ENCODE measurements around the gene TNNT3.

The TNNT3 gene

DNA sequence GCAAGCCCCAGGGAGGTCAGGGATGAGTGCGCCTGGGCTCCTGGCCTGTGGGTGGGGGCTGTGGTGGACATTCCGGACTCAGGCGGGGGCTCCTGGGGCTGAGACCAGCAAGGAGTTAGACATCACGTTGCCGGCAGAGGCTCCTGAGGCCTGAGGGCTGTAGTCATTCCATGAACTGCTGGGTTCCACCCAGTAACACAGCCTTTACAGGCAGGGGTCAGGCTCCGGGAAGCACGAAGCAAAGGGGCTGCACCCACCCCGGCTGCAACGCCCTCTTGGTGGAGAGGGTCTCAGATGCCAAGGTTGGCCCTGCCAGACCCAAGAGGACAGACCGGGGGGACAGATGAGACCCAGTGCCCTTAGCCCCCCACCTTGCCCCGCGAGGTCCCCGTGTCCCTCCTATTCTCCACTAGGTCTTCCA is 9.0 kb downstream of the TNNT3 start:
- no peak for TF ChIP-seq LEF1 (IDR thresholded peaks at IDR 0.05; ENCODE audit: borderline replicate concordance)
- ChIA-PET POLR2A (no interaction called here), CTCF (interaction anchor here (1.0 kb wide), 1 partner anchor 46 kb away, joined by 3 read pairs; no protein-coding TSS in a partner anchor)
- no peak for DNase-seq (ENCODE audit: extremely low spot score)

GRCh38 chr11:1928891-1929541 is 9.5 kb downstream of the TNNT3 start:
- TF ChIP-seq PKNOX1 (IDR thresholded peaks at IDR 0.05): no peak
- TF ChIP-seq TARDBP (IDR thresholded peaks at IDR 0.05): no peak
- TF ChIP-seq ZNF384 (IDR thresholded peaks at IDR 0.05): no peak
- TF ChIP-seq ELF4 (IDR thresholded peaks at IDR 0.05): no peak
- TF ChIP-seq FOXA1 (IDR thresholded peaks at IDR 0.05): no peak
- TF ChIP-seq L3MBTL2 (conservative IDR thresholded peaks at IDR 0.05): no peak
- TF ChIP-seq NFRKB (IDR thresholded peaks at IDR 0.05): no peak
- TF ChIP-seq BHLHE40 (IDR thresholded peaks at IDR 0.05; ENCODE audit: borderline replicate concordance): no peak
- DNase-seq (ENCODE audit: extremely low spot score): no peak
- ChIA-PET CTCF (interaction anchor here (1.0 kb wide), 1 partner anchor 47 kb away, joined by 3 read pairs; no protein-coding TSS in a partner anchor), POLR2A (no interaction called here)

- CTCF ChIA-PET: interaction anchor here (1.0 kb wide), 1 partner anchor 48 kb away, joined by 3 read pairs; no protein-coding TSS in a partner anchor
Measured at GRCh38 chr11:1929621-1930461, 10.3 kb downstream of the TNNT3 start.

DNA sequence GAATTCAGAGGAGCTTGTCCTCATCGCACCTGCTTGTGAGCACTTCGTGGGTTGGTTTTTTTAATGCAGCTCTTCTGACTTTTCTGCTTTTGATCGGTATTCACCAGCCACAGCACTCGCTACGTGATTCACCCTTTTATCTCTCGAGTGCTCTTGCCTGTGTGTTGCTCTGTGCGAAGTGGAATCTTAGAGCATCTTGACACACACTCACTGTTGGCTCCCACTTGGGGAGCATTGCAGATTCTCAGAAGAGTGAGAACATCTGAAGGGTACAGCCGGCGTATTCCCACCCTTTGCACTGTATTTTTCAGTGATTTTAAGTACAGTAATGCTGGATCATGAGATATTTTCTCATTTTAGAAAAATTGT is 10.9 kb downstream of the TNNT3 start:
- no peak for TF ChIP-seq LEF1 (IDR thresholded peaks at IDR 0.05; ENCODE audit: borderline replicate concordance)
- TF ChIP-seq HDGF (IDR thresholded peaks at IDR 0.05; ENCODE audit: borderline replicate concordance): no peak
- no peak for TF ChIP-seq PKNOX1 (IDR thresholded peaks at IDR 0.05)
- TF ChIP-seq CTBP1 (IDR thresholded peaks at IDR 0.05; ENCODE audit: borderline replicate concordance): no peak
- no peak for TF ChIP-seq FOXK2 (IDR thresholded peaks at IDR 0.05)
- TF ChIP-seq L3MBTL2 (conservative IDR thresholded peaks at IDR 0.05): no peak
- no peak for TF ChIP-seq FOXM1 (IDR thresholded peaks at IDR 0.05; ENCODE audit: borderline replicate concordance)
- no peak for TF ChIP-seq ARNT (IDR thresholded peaks at IDR 0.05)
- TF ChIP-seq ZNF384 (IDR thresholded peaks at IDR 0.05): no peak
- no peak for TF ChIP-seq TARDBP (IDR thresholded peaks at IDR 0.05)
- no peak for DNase-seq (ENCODE audit: extremely low spot score)
- CTCF ChIA-PET: no interaction called here
- POLR2A ChIA-PET: no interaction called here

More at GRCh38 chr11:1929621-1930461, 10.3 kb downstream of the TNNT3 start:
- POLR2A ChIA-PET: no interaction called here
- no peak for DNase-seq (ENCODE audit: extremely low spot score)
- no peak for TF ChIP-seq FOXA1 (IDR thresholded peaks at IDR 0.05)
- no peak for TF ChIP-seq L3MBTL2 (conservative IDR thresholded peaks at IDR 0.05)
- no peak for TF ChIP-seq ARNT (IDR thresholded peaks at IDR 0.05)
- TF ChIP-seq TARDBP (IDR thresholded peaks at IDR 0.05): no peak
- no peak for TF ChIP-seq FOXK2 (IDR thresholded peaks at IDR 0.05)
- no peak for TF ChIP-seq ELF4 (IDR thresholded peaks at IDR 0.05)
- no peak for TF ChIP-seq BHLHE40 (IDR thresholded peaks at IDR 0.05; ENCODE audit: borderline replicate concordance)
- TF ChIP-seq FOXM1 (IDR thresholded peaks at IDR 0.05; ENCODE audit: borderline replicate concordance): no peak
- TF ChIP-seq CTBP1 (IDR thresholded peaks at IDR 0.05; ENCODE audit: borderline replicate concordance): no peak
- TF ChIP-seq ZNF384 (IDR thresholded peaks at IDR 0.05): no peak
- TF ChIP-seq PKNOX1 (IDR thresholded peaks at IDR 0.05): no peak
- no peak for TF ChIP-seq SUZ12 (IDR thresholded peaks at IDR 0.05)
- TF ChIP-seq LEF1 (IDR thresholded peaks at IDR 0.05; ENCODE audit: borderline replicate concordance): no peak

DNA sequence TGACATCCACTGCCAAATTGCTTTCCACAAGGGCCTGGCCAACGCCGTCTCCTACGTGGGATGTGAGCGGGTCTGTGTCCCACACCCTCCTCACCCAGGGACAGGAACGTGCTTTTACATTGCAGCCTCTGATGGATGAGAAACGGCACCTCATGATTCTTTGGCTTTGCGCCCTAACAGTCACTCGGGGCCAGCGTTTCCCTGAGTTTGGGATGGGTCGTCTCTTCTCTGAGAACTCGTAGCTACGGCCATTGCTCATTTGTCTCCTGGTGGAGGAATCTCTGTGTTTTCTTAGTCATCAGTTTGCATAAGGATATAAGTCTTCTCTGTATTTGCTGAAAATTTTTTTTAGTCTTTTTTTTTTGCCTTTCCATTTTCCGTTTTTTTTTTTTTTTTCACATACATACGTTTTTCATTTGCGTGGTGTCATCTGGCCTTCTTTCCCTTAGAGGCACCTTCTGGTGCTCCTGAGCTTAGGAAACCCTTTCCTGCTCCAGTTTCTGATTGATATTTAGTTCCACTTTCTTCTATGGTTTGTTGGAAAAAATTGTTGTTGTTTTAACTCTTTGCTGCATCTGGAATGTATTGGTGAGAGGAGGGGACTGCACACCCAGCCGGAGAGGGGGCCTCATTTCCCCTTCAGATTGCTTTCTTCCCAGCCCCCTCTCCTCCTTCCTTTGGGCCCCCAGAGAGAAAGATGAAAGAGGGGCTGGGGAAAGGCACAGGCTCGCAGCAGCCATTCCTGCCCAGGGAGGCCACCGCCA is 12.0 kb downstream of the TNNT3 start:
- TF ChIP-seq LEF1 (IDR thresholded peaks at IDR 0.05; ENCODE audit: borderline replicate concordance): no peak
- no peak for TF ChIP-seq TARDBP (IDR thresholded peaks at IDR 0.05)
- no peak for TF ChIP-seq SUZ12 (IDR thresholded peaks at IDR 0.05)
- no peak for TF ChIP-seq PKNOX1 (IDR thresholded peaks at IDR 0.05)
- no peak for TF ChIP-seq HDGF (IDR thresholded peaks at IDR 0.05; ENCODE audit: borderline replicate concordance)
- TF ChIP-seq ELF4 (IDR thresholded peaks at IDR 0.05): no peak
- TF ChIP-seq NFRKB (IDR thresholded peaks at IDR 0.05): no peak
- TF ChIP-seq SP1 (IDR thresholded peaks at IDR 0.05): no peak
- no peak for TF ChIP-seq CTBP1 (IDR thresholded peaks at IDR 0.05; ENCODE audit: borderline replicate concordance)
- TF ChIP-seq FOXA1 (IDR thresholded peaks at IDR 0.05): no peak
- TF ChIP-seq BHLHE40 (IDR thresholded peaks at IDR 0.05; ENCODE audit: borderline replicate concordance): no peak
- TF ChIP-seq ZNF384 (IDR thresholded peaks at IDR 0.05): no peak
- TF ChIP-seq L3MBTL2 (conservative IDR thresholded peaks at IDR 0.05): no peak
- TF ChIP-seq ARNT (IDR thresholded peaks at IDR 0.05): no peak
- no peak for TF ChIP-seq FOXM1 (IDR thresholded peaks at IDR 0.05; ENCODE audit: borderline replicate concordance)
- no peak for TF ChIP-seq FOXK2 (IDR thresholded peaks at IDR 0.05)
- no peak for DNase-seq (ENCODE audit: extremely low spot score)
- ChIA-PET CTCF (no interaction called here), POLR2A (no interaction called here)

Measured in HEK293T (cell line).